Endothelial cell of umbilical vein (primary cell): ENCODE measurements around the gene RPA1. TPM values are rescaled to one million over a fixed set of nuclear protein-coding genes. Genes with fewer than 3 reads are reported as not detected.

Source experiments
- BruUV-seq: library from RNA; stranded (reverse); fragments of 400-500 nt; replicated peaks from 2 replicates; lab custom pipeline; 2021; lab: Mats Ljungman, UMichigan
- CTCF ChIA-PET: fragments of 300-600, 350-600 bp; sonication (Branson Sonifier 250); formaldehyde crosslinking; loops from one replicate; lab custom pipeline; 2021; ENCODE audit warnings: antibody characterized with exemption, inconsistent platforms; lab: Charles Lee
- POLR2A ChIA-PET: fragments of 300-600, 350-600 bp; sonication (Branson Sonifier 250); formaldehyde crosslinking; loops from one replicate; lab custom pipeline; 2021; ENCODE audit warnings: antibody characterized with exemption, inconsistent platforms; lab: Charles Lee
- DNase-seq: peaks from one replicate; pipeline ENCODE4 v3.0.0-alpha.2; 2011; ENCODE audit warnings: low read depth, low spot score
- FAIRE-seq: peaks from 2 replicates; lab custom pipeline; 2011; peaks lifted over from hg19 to GRCh38; lab: Jason Lieb, UNC
- H2AFZ ChIP-seq: 2 replicates; pipeline ENCODE4 v1.6.0; 2012; ENCODE audit warnings: low read depth, low read length, control low read depth, inconsistent platforms
- H3K27ac ChIP-seq: 2 replicates; pipeline ENCODE4 v1.5.1; 2011; ENCODE audit warnings: low read depth, mild to moderate bottlenecking, control low read depth, low read length, moderate library complexity; ENCODE audit not compliant: insufficient read depth
- H3K27me3 ChIP-seq, 2 experiments: 2 replicates each; pipeline versions ENCODE4 v1.6.0 to v1.6.1; 2011; ENCODE audit warnings: low read length in 2 of 2, mixed read lengths in 1 of 2; ENCODE audit not compliant: control insufficient read depth in 2 of 2, insufficient read depth in 2 of 2
- H3K36me3 ChIP-seq, 2 experiments: 2 replicates in 1 of 2; 3 replicates in 1 of 2; pipeline ENCODE4 v1.5.1; 2011; ENCODE audit warnings: low read length in 2 of 2, mild to moderate bottlenecking in 1 of 2, moderate library complexity in 1 of 2; ENCODE audit not compliant: control insufficient read depth in 2 of 2, insufficient read depth in 2 of 2; ENCODE audit errors: extremely low read depth in 1 of 2
- H3K4me1 ChIP-seq: 3 replicates; pipeline ENCODE4 v1.5.1; 2011; ENCODE audit warnings: mild to moderate bottlenecking, low read length; ENCODE audit not compliant: control insufficient read depth, insufficient read depth; ENCODE audit errors: extremely low read depth
- H3K4me2 ChIP-seq: 2 replicates; pipeline ENCODE4 v1.6.1; 2011; ENCODE audit warnings: low read length, control low read depth, mixed read lengths; ENCODE audit not compliant: insufficient read depth
- H3K4me3 ChIP-seq, 3 experiments: fragments of 200-600 bp in 1 of 3; sonication (generic), shearing (Covaris generic) in 1 of 3; replicated peaks in 1 of 3; 2 replicates each; pipeline ENCODE4 v1.5.1; 2011 to 2016; ENCODE audit warnings: control low read depth in 3 of 3, low read length in 3 of 3, mild to moderate bottlenecking in 2 of 3, inconsistent platforms in 1 of 3, low read depth in 1 of 3, moderate library complexity in 1 of 3; ENCODE audit not compliant: insufficient read depth in 1 of 3
- H3K79me2 ChIP-seq: 2 replicates; pipeline ENCODE4 v1.6.0; 2012; ENCODE audit warnings: low read length, inconsistent platforms; ENCODE audit not compliant: control insufficient read depth, insufficient read depth
- H3K9ac ChIP-seq: replicated peaks from 2 replicates; pipeline ENCODE3; 2011; ENCODE audit warnings: low read length, control low read depth; ENCODE audit not compliant: insufficient read depth; ENCODE audit errors: extremely low read depth
- H3K9me1 ChIP-seq: replicated peaks from 3 replicates; pipeline ENCODE4 v1.6.0; 2011; ENCODE audit warnings: mild to moderate bottlenecking, low read length; ENCODE audit not compliant: control insufficient read depth, insufficient read depth; ENCODE audit errors: extremely low read depth
- H3K9me3 ChIP-seq: replicated peaks from 2 replicates; pipeline ENCODE4 v1.5.1; 2012; ENCODE audit warnings: low read length, inconsistent platforms; ENCODE audit not compliant: control insufficient read depth, insufficient read depth
- H4K20me1 ChIP-seq: replicated peaks from 2 replicates; pipeline ENCODE3; 2011; ENCODE audit warnings: mild to moderate bottlenecking, low read length; ENCODE audit not compliant: control insufficient read depth, insufficient read depth; ENCODE audit errors: extremely low read depth
- CTCF ChIP-seq, 2 donors: IDR thresholded peaks; 1 replicate in 1 of 2; 2 replicates in 1 of 2; pipeline ENCODE4 v1.5.1; 2011; ENCODE audit warnings: low read length in 2 of 2, mild to moderate bottlenecking in 2 of 2, moderate library complexity in 2 of 2, control low read depth in 1 of 2, inconsistent platforms in 1 of 2, low read depth in 1 of 2; ENCODE audit not compliant: insufficient read depth in 1 of 2; ENCODE audit errors: extremely low read depth in 1 of 2
- EZH2 ChIP-seq: IDR thresholded peaks from 2 replicates; pipeline ENCODE4 v1.6.1; 2012; ENCODE audit warnings: borderline replicate concordance, low read depth, mild to moderate bottlenecking, moderate library complexity, low read length, inconsistent platforms; ENCODE audit not compliant: severe bottlenecking
- FOS ChIP-seq: IDR thresholded peaks from 2 replicates; pipeline ENCODE4 v1.6.1; 2011; ENCODE audit warnings: mild to moderate bottlenecking, low read length, moderate library complexity, borderline replicate concordance; ENCODE audit not compliant: insufficient read depth
- GATA2 ChIP-seq: IDR thresholded peaks from 2 replicates; pipeline ENCODE4 v1.7.0; 2011; ENCODE audit warnings: low read depth, mild to moderate bottlenecking, moderate library complexity, mixed read lengths, low read length; ENCODE audit not compliant: insufficient read length, insufficient read depth
- MAX ChIP-seq: IDR thresholded peaks from 2 replicates; pipeline ENCODE4 v1.6.1; 2011; ENCODE audit not compliant: insufficient read depth, insufficient read length
- MYC ChIP-seq: IDR thresholded peaks from one replicate; pipeline ENCODE4 v1.6.1; 2011; ENCODE audit warnings: mild to moderate bottlenecking, low read depth, low read length
- POLR2A ChIP-seq: IDR thresholded peaks from 2 replicates; pipeline ENCODE4 v1.6.1; 2012; ENCODE audit warnings: low read depth, mild to moderate bottlenecking, control low read depth, low read length
- POLR2AphosphoS5 ChIP-seq: IDR thresholded peaks from 2 replicates; pipeline ENCODE4 v1.6.1; 2012; ENCODE audit warnings: low read depth, mild to moderate bottlenecking, control low read depth, low read length, moderate library complexity; ENCODE audit not compliant: insufficient read depth
- dilution Hi-C: fragments of 300-500 bp; cut with MboI; formaldehyde crosslinking; loops from one replicate; pipeline ENCODE4 v1.15.0; 2019; ENCODE audit warnings: low sequenced_read_pairs; ENCODE audit not compliant: extremely low pct_ligation_motif_present
- intact Hi-C: fragments of 100-400 bp; cut with micrococcal nuclease; formaldehyde crosslinking; loops from one replicate; pipeline ENCODE4 v1.10.0; 2022
- polyA plus RNA-seq, 4 experiments: library from polyadenylated mRNA; depleted of rRNA in 3 of 4; stranded (reverse) in 3 of 4; unstranded in 1 of 4; fragments of >200 nt; gene quantifications; 2 replicates each; pipeline versions ENCODE4 v1.2.1 to v1.2.3, GENCODE V29; 2011 to 2012; ENCODE audit warnings: missing spikeins in 1 of 4
- total RNA-seq: library from RNA; stranded (reverse); gene quantifications from 2 replicates; pipeline ENCODE4 v1.2.3, GENCODE V29; 2021

RPA1 gene
- total and polyA plus RNA-seq, 2 donors (not counting 3 experiments of a cell fraction or from before 2014, with no cell fraction given): 50.5 to 123 TPM

GRCh38 chr17:1941272-1942065, 111.7 kb downstream of the RPA1 start:
- no peak for FAIRE-seq
- intact Hi-C loops (no loop called here), dilution Hi-C loops (no loop called here)
- Histone ChIP-seq H3K36me3 (no peaks in the 10 kb centered on the region), H3K9me1 (no peaks in the 10 kb centered on the region), H3K27me3 (no peaks in the 10 kb centered on the region), H3K4me1 (no peaks in the 10 kb centered on the region), H3K4me3 (no peak overlapping the region), H3K79me2 (no peaks in the 10 kb centered on the region), H3K27ac (no peak overlapping the region), H4K20me1 (no peaks in the 10 kb centered on the region), H3K9me3 (no peaks in the 10 kb centered on the region), H3K9ac (no peak overlapping the region), H3K4me2 (no peak overlapping the region), H2AFZ (no peak overlapping the region)
- ChIA-PET POLR2A (no interaction called here), CTCF (no interaction called here)
- TF ChIP-seq FOS: no peak
- no peak for TF ChIP-seq POLR2A
- TF ChIP-seq MAX: no peak
- no peak for TF ChIP-seq POLR2AphosphoS5
- no peak for TF ChIP-seq GATA2
- TF ChIP-seq EZH2: no peak
- no peak for TF ChIP-seq MYC
- TF ChIP-seq CTCF (IDR thresholded peaks at IDR 0.05; ENCODE audit: extremely low read depth in 1 of 2, insufficient read depth in 1 of 2, low read depth in 1 of 2, low read length in 2 of 2): no peak
- no TSS peak for BruUV-seq
- DNase-seq: no peak
